HepG2 (cell line): ENCODE measurements around the gene ASPRV1. TPM values are rescaled to one million over a fixed set of nuclear protein-coding genes. Genes with fewer than 3 reads are reported as not detected.

Experiments used
- ESRRA ChIP-seq: sonication (generic); formaldehyde crosslinking; IDR thresholded peaks from 2 replicates; pipeline ENCODE4 v1.5.1; 2020; ENCODE audit warnings: mild to moderate bottlenecking, low read depth, missing genetic modification reagents
- FOSL2 ChIP-seq: sonication (generic); formaldehyde crosslinking; IDR thresholded peaks from 2 replicates; pipeline ENCODE4 v1.4.0; 2020; ENCODE audit warnings: missing genetic modification reagents
- GRHL1 ChIP-seq: sonication (generic); formaldehyde crosslinking; conservative IDR thresholded peaks from 2 replicates; pipeline ENCODE4 v1.8.0; 2022; ENCODE audit warnings: missing genetic modification reagents
- NRL ChIP-seq: sonication (generic); formaldehyde crosslinking; IDR thresholded peaks from 2 replicates; pipeline ENCODE4 v1.5.0; 2020; ENCODE audit warnings: missing genetic modification reagents, mild to moderate bottlenecking, moderate library complexity, borderline replicate concordance
- PITX1 ChIP-seq: sonication (generic); formaldehyde crosslinking; IDR thresholded peaks from 2 replicates; pipeline ENCODE4 v1.5.1; 2020; ENCODE audit warnings: mild to moderate bottlenecking, missing genetic modification reagents
- PRPF4 ChIP-seq: fragments of 200-400 bp; formaldehyde crosslinking; IDR thresholded peaks from 2 replicates; pipeline ENCODE4 v1.6.1; 2016; ENCODE audit warnings: low read length, low read depth; ENCODE audit not compliant: poor library complexity, severe bottlenecking
- RFXAP ChIP-seq: sonication (generic); formaldehyde crosslinking; IDR thresholded peaks from 2 replicates; pipeline ENCODE4 v1.4.0; 2020; ENCODE audit warnings: missing genetic modification reagents, borderline replicate concordance
- SALL1 ChIP-seq: sonication (generic); formaldehyde crosslinking; IDR thresholded peaks from 2 replicates; pipeline ENCODE4 v1.8.0; 2022; ENCODE audit warnings: mild to moderate bottlenecking, missing genetic modification reagents
- SP4 ChIP-seq: sonication (generic); formaldehyde crosslinking; IDR thresholded peaks from 2 replicates; pipeline ENCODE4 v1.8.1; 2023; ENCODE audit warnings: mild to moderate bottlenecking, missing genetic modification reagents
- STAG1 ChIP-seq: sonication (generic); formaldehyde crosslinking; IDR thresholded peaks from 2 replicates; pipeline ENCODE4 v1.4.0; 2020; ENCODE audit warnings: missing genetic modification reagents
- TGIF2 ChIP-seq: IDR thresholded peaks from 2 replicates; pipeline ENCODE4 v1.6.1; 2016; ENCODE audit warnings: control low read depth, missing compliant biosample characterization
- YY1 ChIP-seq: IDR thresholded peaks from 2 replicates; pipeline ENCODE4 v1.6.1; 2011; ENCODE audit warnings: low read length, low read depth, moderate library complexity, mild to moderate bottlenecking; ENCODE audit not compliant: insufficient read depth, insufficient replicate concordance
- ZFY ChIP-seq: sonication (generic); formaldehyde crosslinking; IDR thresholded peaks from 2 replicates; pipeline ENCODE4 v1.4.0; 2020; ENCODE audit warnings: missing genetic modification reagents
- ZNF17 ChIP-seq: sonication (generic); formaldehyde crosslinking; IDR thresholded peaks from 2 replicates; pipeline ENCODE4 v1.5.0; 2020; ENCODE audit warnings: mild to moderate bottlenecking, missing genetic modification reagents
- ZNF253 ChIP-seq: sonication (generic); formaldehyde crosslinking; IDR thresholded peaks from 2 replicates; pipeline ENCODE4 v1.8.0; 2022; ENCODE audit warnings: mild to moderate bottlenecking, missing genetic modification reagents, borderline replicate concordance
- ZNF326 ChIP-seq: sonication (generic); formaldehyde crosslinking; IDR thresholded peaks from 2 replicates; pipeline ENCODE4 v1.4.0; 2020; ENCODE audit warnings: missing genetic modification reagents, borderline replicate concordance
- ZNF329 ChIP-seq: sonication (generic); formaldehyde crosslinking; IDR thresholded peaks from 2 replicates; pipeline ENCODE4 v1.9.0; 2021; ENCODE audit warnings: low read depth, mild to moderate bottlenecking, missing genetic modification reagents
- ZNF510 ChIP-seq: sonication (generic); formaldehyde crosslinking; IDR thresholded peaks from 2 replicates; pipeline ENCODE4 v1.4.0; 2020; ENCODE audit warnings: low read depth, mild to moderate bottlenecking, missing genetic modification reagents
- polyA plus RNA-seq, 8 experiments: library from polyadenylated mRNA; depleted of rRNA in 3 of 8; stranded (reverse) in 7 of 8; unstranded in 1 of 8; fragments of >200 nt; fragmentation: Illumina TruSeq in 4 of 8; extraction: Trizol in 4 of 8; gene quantifications; 2 replicates each; pipeline versions ENCODE4 v1.2.1 to v1.2.3, GENCODE V29; 2011 to 2016; ENCODE audit warnings: low read depth in 4 of 8, missing spikeins in 1 of 8, mixed read lengths in 1 of 8; ENCODE audit not compliant: insufficient read depth in 1 of 8
- total RNA-seq, 5 experiments: library from RNA; depleted of rRNA; stranded (reverse); fragments of >200 nt; fragmentation: Illumina TruSeq; extraction: Trizol; gene quantifications; 2 replicates each; pipeline ENCODE4 v1.2.3, GENCODE V29; 2016; ENCODE audit warnings: low read depth in 1 of 5
- TF ChIP-seq, protein P1 (sequence below): sonication (generic); formaldehyde crosslinking; IDR thresholded peaks from 2 replicates; pipeline ENCODE4 v1.5.0; 2020; ENCODE audit warnings: mild to moderate bottlenecking, missing genetic modification reagents
- TF ChIP-seq, protein P2 (sequence below): IDR thresholded peaks from 2 replicates; pipeline ENCODE4 v1.6.1; 2012; ENCODE audit warnings: inconsistent platforms
- TF ChIP-seq, protein P3 (sequence below): sonication (generic); IDR thresholded peaks from 2 replicates; pipeline ENCODE4 v1.6.1; 2016; ENCODE audit warnings: low read depth, borderline replicate concordance
- TF ChIP-seq, protein P4 (sequence below): sonication (generic); formaldehyde crosslinking; IDR thresholded peaks from 2 replicates; pipeline ENCODE4 v1.8.1; 2023; ENCODE audit warnings: mild to moderate bottlenecking, missing genetic modification reagents

The ASPRV1 gene
- total and polyA plus RNA-seq, 2 of the 13 experiments (the other 11 are each of a cell fraction or from before 2014, with no cell fraction given) = 0.40 to 0.48 TPM

DNA sequence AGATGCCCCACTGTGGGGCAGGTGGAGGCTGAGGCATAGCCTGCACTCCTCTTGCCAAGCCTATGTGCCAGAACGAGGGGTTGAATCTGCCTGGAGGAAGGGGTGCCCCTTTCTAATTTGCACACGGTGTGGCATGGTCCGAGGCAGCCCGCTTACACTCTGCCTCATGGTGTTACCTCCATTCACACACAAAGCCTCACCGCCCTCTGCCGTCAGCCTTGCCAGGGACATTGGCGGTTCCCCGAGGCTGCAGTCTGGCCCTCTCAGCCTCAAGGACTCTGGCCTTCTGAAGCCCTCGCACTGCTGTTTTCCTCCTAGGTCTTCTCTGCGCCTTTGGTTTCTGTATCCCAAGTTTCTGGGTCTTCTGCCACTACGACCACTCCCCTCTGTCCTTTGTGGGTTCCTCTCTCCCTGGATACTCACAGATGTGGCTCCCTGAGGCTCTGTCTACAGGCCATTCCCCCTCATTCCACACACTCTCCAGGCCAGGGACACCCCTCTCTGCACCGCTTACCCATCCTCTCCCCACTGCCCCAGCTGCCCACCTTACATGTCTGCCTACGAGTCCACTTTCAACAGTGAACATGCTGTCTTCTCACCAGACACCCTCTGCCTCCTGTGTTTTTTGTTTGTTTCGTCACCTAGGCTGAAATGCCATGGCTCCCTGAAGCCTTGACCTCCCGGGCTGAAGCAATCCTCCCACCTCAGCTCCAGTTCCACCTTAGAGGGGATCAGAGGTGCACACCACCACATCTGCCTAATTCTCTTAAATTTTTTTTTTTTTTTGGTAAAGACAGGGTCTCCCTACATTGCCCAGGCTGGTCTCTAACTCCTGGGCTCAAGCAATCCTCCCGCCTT is 7.9 kb upstream of the ASPRV1 start (continued):
- TF ChIP-seq, protein P1, sequence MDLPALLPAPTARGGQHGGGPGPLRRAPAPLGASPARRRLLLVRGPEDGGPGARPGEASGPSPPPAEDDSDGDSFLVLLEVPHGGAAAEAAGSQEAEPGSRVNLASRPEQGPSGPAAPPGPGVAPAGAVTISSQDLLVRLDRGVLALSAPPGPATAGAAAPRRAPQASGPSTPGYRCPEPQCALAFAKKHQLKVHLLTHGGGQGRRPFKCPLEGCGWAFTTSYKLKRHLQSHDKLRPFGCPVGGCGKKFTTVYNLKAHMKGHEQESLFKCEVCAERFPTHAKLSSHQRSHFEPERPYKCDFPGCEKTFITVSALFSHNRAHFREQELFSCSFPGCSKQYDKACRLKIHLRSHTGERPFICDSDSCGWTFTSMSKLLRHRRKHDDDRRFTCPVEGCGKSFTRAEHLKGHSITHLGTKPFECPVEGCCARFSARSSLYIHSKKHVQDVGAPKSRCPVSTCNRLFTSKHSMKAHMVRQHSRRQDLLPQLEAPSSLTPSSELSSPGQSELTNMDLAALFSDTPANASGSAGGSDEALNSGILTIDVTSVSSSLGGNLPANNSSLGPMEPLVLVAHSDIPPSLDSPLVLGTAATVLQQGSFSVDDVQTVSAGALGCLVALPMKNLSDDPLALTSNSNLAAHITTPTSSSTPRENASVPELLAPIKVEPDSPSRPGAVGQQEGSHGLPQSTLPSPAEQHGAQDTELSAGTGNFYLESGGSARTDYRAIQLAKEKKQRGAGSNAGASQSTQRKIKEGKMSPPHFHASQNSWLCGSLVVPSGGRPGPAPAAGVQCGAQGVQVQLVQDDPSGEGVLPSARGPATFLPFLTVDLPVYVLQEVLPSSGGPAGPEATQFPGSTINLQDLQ = no peak; the same call in 1 of the 2 replicates
- no peak for TF ChIP-seq ZNF326 (CRISPR knock-in tag)
- TF ChIP-seq, protein P2, sequence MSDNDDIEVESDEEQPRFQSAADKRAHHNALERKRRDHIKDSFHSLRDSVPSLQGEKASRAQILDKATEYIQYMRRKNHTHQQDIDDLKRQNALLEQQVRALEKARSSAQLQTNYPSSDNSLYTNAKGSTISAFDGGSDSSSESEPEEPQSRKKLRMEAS = peak; percentile 77
- peak; percentile 76 for TF ChIP-seq STAG1 (CRISPR knock-in tag)
- peak; percentile 11 for TF ChIP-seq YY1
- peak; percentile 54 for TF ChIP-seq FOSL2 (CRISPR knock-in tag)
- no peak for TF ChIP-seq ZNF510 (CRISPR knock-in tag)
- no peak for TF ChIP-seq GRHL1 (CRISPR knock-in tag)
- TF ChIP-seq TGIF2 (CRISPR knock-in tag) = peak; percentile 41; the same call in 1 of the 2 replicates
- no peak for TF ChIP-seq NRL (CRISPR knock-in tag)
- TF ChIP-seq ZNF17 (CRISPR knock-in tag) = no peak
- TF ChIP-seq, protein P3, sequence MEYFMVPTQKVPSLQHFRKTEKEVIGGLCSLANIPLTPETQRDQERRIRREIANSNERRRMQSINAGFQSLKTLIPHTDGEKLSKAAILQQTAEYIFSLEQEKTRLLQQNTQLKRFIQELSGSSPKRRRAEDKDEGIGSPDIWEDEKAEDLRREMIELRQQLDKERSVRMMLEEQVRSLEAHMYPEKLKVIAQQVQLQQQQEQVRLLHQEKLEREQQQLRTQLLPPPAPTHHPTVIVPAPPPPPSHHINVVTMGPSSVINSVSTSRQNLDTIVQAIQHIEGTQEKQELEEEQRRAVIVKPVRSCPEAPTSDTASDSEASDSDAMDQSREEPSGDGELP = no peak
- no peak for TF ChIP-seq PRPF4
- TF ChIP-seq, protein P4, sequence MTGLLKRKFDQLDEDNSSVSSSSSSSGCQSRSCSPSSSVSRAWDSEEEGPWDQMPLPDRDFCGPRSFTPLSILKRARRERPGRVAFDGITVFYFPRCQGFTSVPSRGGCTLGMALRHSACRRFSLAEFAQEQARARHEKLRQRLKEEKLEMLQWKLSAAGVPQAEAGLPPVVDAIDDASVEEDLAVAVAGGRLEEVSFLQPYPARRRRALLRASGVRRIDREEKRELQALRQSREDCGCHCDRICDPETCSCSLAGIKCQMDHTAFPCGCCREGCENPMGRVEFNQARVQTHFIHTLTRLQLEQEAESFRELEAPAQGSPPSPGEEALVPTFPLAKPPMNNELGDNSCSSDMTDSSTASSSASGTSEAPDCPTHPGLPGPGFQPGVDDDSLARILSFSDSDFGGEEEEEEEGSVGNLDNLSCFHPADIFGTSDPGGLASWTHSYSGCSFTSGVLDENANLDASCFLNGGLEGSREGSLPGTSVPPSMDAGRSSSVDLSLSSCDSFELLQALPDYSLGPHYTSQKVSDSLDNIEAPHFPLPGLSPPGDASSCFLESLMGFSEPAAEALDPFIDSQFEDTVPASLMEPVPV (CRISPR knock-in tag) = no peak
- peak; percentile 25; the same call in 1 of the 2 replicates for TF ChIP-seq RFXAP
- no peak for TF ChIP-seq SP4 (CRISPR knock-in tag)
- TF ChIP-seq SALL1 = peak; percentile 36; the same call in 1 of the 2 replicates
- peak; percentile 55; the same call in 1 of the 2 replicates for TF ChIP-seq ZFY (CRISPR knock-in tag)
- no peak for TF ChIP-seq ESRRA (CRISPR knock-in tag)
- TF ChIP-seq ZNF253 (CRISPR knock-in tag) = no peak
- TF ChIP-seq ZNF329 = 0 out of 2 replicates have a peak, but pooled peaks have one; percentile 31
- 0 out of 2 replicates have a peak, but pooled peaks have one; percentile 47 for TF ChIP-seq PITX1 (CRISPR knock-in tag)
